HS-5 (cell line): ENCODE results near the gene RASA4B.
A peak's percentile ranks its signal among the peaks of the same experiment; 100 is the strongest.
"Not testable (repeated sequence)": the region's sequence is repeated elsewhere in the genome, so short reads cannot be mapped to it uniquely, and the experiment has no call there.

Experiments used
- DNase-seq: peaks from one replicate; pipeline ENCODE4 v3.0.0-alpha.2; 2012; ENCODE audit warnings: low read depth

Gene RASA4B

DNA sequence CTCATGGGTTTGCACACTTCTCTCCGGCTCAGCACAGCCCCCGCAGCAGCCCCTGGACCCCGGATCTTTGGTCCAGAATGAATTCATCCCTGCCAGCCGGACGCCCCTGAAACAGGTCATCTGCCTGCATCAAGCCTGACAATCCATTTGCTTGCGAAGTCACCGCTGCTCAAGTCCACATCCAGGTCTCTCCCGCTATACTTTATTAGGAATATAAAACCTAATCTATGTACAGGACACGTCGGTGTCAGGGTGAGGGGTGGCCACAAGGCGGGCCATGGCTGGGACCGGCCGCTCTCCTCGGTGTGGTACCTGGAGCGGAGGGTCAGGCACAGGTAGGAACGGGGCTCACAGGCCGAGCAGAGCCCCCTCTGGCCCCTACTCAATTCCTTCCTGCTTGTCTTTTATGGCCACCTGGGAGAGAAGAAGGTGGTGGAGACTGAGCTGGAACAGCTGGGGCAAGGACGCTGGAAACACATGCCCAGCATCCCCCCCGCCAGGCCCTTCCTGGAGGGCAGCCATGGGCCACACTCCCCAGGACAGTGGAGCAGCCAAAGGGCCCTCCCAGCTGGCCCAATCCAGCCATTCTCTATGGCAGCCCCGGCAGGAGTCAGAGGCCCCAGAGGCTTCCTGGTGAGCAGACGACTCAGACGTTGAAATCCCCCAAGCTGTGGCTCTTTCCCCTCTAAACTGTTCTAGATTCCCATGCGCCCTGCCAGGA is 44.1 kb downstream of the RASA4B start:
- no peak for DNase-seq

DNA sequence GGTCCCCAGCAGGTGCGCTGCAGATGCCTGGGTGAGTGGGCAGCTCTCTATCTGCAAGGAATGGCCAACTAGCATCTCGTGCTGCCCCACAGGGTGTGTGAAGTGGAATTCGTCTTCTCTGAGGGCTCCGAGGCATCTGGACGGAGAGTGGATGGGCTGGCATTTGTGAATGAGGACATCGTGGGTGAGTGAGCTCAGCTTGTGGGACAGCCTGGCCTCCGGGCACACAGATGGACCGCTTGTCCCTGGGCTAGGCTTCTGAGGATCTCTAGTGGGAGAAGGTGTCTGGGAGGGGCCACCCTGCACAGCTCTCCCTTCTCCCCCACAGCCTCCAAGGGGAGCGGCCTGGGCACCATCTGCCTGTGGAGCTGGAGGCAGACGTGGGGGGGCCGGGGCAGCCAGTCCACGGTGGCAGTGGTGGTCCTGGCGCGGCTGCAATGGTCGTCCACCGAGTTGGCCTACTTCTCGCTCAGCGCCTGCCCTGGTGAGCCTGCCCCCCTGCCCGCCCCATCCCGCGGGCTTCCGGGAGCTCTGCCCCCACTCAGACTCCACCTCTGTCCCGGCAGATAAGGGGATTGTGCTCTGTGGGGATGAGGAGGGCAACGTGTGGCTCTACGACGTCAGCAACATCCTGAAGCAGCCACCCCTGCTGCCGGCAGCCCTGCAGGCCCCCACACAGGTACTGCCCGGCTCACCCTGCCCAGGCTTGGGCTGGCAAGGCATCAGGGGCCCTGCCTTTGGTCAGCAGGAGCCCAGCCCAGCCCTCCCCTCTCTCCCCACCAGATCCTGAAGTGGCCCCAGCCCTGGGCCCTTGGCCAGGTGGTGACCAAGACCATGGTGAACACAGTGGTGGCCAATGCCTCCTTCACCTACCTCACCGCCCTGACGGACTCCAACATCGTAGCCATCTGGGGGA is 45.2 kb downstream of the RASA4B start:
- no peak for DNase-seq

DNA sequence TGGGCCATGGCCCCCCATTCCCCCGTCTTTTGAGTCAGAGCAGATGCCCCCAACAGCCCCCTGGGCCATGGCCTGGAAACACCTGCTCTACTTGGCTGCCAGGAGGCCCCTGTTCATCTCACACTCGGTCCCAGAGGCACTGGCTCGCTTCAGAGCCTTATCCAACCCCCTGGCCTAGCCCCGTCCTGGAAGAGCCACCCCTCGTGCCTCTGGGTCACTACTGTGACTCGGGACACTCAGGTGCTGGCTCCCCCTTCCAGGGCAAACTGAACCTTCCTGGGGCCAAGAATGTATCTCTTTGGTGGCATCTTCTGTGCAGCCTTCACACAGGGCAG is 45.8 kb downstream of the RASA4B start:
- DNase-seq: no peak

DNA sequence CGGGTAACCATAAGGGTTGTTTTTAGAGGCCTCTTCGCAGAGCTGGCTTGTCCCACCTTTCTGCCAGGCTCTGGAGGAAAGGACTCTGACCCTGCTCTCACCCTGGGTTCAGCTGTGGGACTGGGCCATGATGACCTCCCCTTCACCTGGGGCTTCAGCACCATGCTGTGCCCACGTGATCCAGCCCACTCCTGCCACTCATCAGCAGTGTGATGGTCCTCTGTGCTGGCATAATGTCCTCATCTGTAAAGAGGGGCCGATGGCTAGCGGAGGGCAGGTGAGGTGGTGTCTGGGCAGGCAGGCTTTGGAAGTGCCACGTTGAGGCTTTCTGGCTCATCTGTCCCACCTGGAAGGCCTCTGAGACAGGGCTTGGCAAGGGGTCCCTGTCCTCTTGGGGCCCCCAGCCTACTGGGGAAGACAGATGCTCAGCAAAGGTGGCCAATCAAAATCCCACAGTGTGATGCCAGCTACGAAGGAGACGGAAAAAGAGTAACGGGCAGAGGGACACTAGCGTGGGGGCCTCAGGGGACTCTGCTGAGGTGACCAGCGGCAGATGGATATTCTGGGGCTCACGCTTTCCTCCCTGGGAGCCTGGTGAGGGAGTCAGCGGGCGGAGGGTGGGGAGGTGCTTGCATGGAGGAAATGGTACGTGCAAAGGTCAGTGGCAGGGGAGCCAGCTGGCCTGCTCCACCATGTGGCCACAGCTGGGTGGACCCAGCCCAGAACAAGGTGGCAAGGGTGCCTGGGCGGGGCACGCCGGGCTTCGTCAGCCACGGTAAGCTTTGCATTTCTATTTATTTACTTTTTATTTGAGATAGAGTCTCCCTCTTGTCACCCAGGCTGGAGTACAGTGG is 47.4 kb downstream of the RASA4B start:
- no peak for DNase-seq

DNA sequence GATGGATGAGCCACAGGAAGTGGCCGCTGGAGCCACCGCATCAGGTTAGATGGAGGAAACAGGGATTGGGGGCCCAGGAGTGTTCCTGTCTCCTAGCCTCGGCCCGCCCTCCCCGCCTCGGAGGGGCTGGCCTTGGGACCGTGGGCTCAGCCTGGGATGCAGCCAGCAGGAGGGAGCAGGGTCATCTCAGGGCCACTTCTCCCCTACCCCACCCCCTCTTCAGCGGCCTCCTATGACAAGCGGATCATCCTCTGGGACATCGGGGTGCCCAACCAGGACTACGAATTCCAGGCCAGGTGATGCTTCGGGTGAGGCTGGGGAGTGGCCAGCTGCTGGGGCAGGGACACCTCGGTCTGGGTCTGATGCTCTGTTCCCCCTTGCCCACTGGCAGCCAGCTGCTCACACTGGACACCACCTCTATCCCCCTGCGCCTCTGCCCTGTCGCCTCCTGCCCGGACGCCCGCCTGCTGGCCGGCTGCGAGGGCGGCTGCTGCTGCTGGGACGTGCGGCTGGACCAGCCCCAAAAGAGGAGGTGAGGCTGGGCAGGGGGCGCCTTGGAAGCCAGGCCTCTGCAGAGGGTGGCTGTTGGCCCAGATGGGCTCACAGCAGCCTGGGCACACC is 48.1 kb downstream of the RASA4B start:
- DNase-seq: no peak

DNA sequence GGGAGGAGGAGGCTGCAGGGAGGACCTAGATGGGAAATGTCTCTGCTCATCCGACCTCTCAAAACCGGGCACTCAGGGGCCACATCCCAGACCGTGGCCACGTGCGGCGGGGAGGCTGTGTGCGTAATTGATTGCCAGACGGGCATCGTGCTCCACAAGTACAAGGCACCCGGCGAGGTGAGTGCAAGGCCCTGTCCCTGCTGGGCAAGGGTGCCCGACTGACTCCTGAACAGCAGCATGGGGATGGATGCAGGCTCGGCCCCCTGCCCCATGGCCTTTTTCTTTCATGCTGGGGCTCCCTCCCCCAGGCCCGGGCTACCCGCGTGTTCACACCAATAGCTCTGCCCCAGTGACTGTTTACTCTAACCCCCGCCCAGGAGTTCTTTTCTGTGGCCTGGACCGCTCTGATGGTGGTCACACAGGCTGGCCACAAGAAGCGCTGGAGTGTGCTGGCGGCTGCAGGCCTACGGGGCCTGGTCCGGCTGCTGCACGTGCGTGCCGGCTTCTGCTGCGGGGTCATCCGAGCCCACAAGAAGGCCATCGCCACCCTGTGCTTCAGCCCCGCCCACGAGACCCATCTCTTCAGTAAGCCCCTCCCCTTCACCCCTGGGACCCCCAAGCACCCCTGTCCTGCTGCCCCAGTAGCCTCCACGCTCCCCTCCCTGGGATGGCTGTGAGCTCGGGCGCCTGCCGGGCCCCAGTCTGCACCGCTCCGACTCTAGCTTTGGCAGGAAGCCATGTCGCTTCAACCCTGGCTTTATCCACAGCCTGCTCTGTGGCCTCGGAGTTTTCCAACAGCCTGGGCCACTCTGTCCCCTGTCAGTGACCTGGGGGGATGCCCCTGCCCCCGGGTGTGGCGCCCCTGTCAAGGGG is 48.9 kb downstream of the RASA4B start:
- DNase-seq: no peak

DNA sequence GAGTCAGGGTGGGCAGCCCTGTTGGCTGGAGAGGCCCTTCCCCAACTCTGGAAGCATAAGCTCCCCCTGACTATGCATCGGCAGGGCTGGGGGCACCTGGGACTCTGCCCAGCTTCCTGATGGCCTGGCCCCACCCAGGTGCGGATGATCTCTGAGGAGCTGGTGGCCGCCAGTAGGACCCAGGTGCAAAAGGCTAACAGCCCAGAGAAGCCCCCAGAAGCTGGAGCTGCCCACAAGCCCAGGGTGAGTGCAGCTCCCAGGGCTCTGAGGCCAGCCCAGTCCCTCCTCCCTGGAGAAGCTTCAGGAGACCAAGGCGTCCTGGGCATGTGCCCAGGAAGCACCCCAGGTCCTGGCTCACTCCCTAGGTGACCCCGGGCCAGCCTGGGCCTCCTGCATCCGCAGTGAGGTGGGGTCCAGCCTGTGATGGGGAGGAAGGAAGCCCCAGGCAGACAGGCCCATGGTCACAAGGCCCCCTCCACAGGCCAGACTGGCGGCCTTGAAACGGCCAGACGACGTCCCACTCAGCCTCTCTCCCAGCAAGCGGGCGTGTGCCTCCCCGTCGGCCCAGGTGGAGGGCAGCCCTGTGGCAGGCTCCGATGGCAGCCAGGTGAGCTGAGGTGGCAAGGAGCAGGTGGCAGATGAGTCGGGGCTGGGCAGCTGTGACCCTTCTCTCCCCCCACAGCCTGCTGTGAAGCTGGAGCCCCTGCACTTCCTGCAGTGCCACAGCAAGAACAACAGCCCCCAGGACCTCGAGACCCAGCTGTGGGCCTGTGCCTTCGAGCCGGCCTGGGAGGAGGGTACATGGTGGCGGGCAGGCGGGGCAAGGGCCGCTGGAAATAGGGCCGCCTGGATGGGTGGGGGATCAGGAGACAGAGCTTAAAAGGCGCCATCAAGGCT is 49.7 kb downstream of the RASA4B start:
- no peak for DNase-seq

DNA sequence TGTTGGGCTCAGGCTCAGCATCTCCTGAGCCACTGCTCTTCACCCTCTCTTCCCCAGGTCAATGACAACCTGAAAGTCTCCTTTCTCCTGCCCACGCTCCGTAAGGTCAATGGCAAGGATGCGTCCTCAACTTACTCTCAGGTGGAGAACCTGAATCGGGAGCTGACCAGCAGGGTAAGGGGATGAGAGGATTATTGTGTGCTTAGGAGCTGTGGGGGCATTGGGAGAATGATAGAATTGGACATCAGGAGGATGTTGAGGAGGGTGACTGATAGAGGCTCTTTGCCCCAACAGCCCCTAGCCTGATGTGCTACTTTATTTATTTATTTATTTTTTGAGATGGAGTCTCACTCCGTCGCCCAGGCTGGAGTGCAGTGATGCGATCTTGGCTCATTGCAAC is 51.5 kb downstream of the RASA4B start:
- DNase-seq: no peak

DNA sequence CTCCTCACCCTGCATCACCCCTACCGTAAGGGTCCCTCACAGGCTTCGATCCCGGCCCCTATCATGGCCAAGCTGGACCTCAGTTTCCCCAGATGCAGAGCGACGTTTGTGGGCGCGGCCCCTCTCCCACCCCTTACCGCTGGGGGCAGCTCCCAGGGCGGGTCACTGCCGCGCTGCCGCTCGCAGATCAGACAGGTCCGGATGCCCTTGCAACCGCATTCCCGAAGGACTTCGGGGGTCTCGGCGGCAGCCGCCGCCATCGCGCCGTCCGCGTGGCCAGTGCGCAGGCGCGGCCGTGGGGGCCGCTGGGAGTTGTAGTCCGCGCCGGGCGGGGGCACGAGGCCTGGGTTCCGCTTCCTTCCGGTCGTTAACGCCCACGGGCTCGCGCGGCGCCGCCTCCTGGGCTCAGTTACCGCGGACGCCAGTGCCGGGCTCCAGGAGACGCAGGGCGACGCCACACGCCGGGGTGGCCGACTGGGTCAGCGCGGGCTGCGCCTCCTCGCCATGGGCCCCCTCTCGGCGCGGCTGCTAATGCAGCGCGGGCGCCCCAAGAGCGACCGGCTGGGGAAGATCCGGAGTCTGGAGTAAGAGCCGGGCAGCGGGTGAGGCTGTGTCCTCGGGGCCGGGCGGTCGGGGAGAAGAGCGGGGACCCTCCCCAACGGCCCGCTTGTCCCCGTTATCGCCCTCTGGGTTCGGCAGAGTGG is 52.8 kb downstream of the RASA4B start, which contains the start of the genes ALKBH4 and LRWD1:
ALKBH4 (minus strand) TSS at position 287 of the 704 bp plus-strand sequence; CDS start at position 260, 27 bp downstream.
LRWD1 (plus strand) TSS at position 408 of the 704 bp plus-strand sequence; CDS start at position 505, 97 bp downstream.
- peak; percentile 39 for DNase-seq

DNA sequence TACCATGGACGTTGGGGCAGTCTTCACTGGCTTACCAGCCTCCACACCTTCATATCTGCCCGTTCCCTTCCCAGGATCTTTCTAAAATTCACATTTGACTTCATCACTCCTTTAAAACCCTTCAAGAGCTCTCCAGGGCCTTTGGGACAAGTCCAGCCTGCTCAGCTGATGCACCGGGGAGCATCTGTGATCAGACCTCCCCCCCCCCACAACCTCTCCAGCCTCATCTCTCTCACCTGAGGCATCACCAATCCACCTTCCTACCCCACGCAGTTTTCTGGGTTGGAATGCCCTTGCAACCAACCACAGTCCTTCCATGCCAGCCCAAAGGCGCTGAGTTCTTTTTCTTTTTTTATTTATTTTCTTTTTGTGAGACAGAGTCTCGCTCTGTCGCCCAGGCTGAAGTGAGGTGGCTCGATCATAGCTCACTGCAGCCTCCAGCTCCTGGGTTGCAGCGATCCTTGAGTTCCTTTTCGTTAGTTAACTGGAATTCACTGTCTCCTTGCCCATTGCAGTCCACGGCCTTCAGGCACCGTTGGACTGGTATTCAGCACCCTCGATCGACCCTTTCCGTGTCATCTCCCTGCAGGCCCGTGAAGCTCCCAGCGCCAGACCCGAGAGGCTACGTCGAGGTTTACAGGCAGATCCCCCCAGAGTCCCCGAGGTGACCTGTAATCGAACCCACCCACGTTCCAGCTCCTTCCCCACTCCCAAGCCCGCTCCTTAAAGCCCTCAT is 53.6 kb downstream of the RASA4B start:
- no peak for DNase-seq

DNA sequence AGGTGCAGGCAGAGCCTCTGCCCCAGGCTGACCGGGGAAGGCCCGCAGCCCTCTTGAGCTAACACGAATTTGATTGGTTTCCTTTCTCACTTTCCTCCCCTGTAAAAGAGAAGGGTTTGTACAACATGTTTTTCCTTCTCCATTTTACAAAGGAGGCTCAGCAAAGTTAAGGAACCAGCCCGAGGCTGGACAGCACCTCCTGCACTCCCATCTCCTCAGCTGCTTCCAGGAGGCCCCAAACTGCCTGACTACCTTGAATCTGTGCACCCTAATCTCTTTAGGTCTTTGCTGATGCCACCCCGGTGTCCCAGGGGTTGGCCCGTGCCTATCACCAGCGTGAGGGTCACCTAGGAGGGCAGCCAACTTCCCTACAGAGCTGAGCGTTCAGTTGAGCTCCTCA is 57.1 kb downstream of the RASA4B start:
- no peak for DNase-seq

DNA sequence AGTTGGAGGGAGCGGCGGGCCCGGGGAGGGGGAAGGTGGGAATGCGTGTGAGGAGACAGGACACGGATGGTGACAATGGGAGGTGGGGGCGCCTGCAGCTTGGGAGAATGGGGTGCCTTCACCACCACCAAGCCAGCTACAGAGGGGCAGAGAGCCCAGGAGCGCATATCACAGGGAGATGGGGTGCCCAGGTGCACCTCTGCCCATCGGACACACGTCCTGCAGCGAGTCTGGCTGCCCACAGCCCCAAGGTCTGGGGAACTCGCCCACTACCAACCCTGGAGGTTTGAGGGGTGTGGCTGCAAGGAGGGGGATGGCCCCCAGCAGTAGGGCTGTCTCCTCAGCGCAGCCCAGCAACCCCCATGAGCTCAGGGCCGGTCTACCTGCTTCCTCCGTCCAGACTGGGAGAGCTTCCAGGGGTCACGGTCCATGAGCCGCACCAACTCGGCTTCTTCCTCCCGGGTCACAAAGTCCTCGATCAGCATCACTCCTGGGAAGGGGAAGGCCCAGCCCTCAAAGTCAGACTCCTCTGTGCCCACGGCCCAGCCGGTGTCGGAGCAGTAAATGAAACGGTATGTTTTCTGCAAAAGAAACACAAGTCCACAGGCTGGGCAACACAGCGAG is 58.2 kb downstream of the RASA4B start:
- no peak for DNase-seq

DNA sequence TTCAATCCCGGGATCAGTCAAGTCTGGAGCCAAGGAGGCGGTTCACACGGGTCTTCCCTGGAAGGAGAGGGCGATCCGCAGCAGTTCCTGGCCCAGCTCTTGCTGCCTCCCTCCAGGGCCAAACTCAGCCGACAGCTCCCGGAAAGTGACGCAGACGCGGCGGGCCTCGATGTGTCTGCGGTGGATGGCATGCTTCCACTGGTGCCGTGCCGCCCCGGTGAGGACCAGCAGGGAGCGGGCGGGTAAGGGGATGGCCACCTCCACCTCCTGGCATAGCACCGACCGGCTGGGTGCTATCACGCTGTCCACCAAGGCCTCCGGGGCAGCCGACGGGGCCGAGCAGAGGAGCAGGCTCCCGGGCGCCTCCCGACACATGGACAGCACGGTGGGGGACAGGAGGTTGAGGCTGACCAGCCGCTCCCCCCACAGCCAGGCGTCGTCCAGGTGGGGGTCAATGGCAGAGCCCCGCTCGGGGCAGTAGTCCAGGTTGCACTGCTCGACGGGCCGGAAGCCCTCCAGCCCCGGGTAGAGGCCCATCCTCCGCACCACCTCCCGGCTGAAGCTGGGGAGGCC is 60.1 kb downstream of the RASA4B start:
- DNase-seq: no peak

DNA sequence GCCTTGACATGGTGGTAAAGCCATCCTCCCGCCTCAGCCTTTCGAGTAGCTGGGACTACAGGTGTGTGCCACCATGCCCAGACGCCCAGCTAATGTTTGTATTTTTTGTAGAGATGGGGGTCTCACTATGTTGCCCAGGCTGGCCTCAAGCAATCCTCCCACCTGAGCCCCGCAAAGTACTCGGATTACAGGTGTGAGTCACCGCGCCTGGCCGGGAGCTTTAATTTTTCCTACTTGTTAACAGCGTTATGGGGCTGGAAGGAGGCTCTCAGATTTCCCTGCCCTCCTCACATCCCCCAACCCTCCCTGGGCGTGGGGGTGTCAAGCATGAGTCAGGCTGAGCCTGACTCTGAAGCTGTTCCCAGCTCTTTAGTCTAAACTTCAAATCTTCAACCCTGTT is 61.2 kb downstream of the RASA4B start:
- no peak for DNase-seq

DNA sequence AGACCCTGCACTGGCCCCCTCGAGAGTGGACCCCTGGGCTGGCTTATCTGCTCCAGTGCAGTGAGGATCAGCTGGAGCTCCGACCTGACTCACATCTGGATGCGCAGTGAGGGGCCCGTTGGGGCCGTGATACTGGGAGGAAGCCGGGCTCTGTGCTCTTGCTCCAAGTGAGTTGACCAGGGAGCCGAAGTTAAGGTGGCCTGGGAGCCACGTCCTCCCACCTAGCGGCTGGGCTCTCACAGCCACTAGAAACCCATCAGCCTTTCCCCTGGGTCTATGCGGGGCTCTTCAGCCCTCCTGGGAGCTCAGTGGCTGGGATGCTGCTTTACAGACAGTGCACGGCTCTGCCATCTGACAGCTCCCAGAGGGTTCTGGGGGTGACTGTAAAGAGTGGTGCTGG is 62.0 kb downstream of the RASA4B start:
- DNase-seq: no peak

DNA sequence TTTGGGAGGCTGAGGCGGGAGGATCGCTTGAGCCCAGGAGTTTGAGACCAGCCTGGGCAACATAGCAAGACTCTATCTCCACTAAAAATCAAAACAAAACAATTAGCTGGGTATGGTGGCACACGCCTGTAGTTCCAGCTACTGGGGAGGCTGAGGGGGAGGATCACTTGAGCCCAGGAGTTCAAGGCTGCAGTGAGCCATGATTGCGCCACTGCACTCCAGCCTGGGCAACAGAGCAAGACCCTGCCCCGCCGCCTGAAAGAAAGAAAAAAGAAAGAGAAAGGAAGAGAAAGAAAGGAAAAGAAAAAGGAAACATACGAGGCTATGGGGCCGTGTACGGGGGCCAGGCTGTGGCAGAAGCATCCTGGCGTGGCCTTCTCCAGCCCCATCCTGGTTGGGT is 62.6 kb downstream of the RASA4B start:
- not testable (repeated sequence) for DNase-seq

DNA sequence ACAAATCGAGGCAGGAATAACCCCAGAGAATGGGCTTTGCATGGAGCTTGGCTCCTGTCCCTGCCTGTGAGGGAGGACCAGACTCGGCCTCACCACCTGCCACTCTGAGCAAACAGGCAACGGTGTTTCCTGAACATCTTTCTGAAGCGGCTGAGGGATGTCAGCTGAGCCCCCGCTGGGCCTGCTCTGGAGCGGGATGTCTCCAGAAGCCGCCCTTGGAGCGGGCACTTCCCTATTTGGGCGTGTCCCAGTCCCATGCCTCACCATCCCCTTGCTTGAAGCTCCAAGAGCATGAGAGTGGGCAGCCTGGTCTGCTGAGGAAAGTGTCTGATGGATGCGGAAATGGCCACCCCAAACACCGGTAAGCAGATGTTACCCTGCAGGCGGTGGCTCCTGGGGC is 63.1 kb downstream of the RASA4B start:
- DNase-seq: no peak

DNA sequence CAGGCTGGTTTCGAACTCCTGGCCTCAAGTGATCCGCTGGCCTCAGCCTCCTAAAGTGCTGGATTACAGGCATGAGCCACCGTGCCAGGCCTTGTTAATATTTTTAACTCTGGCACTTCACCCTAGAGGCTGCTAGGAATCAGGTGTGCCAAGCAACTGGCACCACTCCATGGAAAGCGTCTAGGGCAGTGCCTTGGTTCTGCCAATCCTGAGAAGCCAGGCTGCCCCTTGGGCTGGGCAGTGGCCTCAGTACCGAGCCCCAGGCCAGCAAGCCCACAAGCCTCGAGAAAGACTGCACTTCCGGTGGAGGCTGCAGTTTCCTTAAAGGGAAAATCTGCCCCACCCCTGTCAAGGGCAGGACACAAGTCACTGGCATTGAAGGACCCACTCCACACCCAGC is 64.3 kb downstream of the RASA4B start:
- DNase-seq: no peak
